HepG2 (cell line): Measurements from ENCODE around the gene PLCL2.

Experiments
- BHLHE40 ChIP-seq: IDR thresholded peaks from 2 replicates; pipeline ENCODE4 v1.6.1; 2011; ENCODE audit warnings: low read length, improper control_type of control experiment
- BORCS8-MEF2B ChIP-seq: sonication (generic); formaldehyde crosslinking; IDR thresholded peaks from 2 replicates; pipeline ENCODE4 v1.8.0; 2022; ENCODE audit warnings: mild to moderate bottlenecking, missing genetic modification reagents
- POLR2AphosphoS5 ChIP-seq: IDR thresholded peaks from 2 replicates; pipeline ENCODE4 v1.6.1; 2012; ENCODE audit warnings: low read depth, low read length

- TF ChIP-seq BORCS8-MEF2B (CRISPR knock-in tag) = no peak
- TF ChIP-seq BHLHE40 = no peak
- TF ChIP-seq POLR2AphosphoS5 = no peak
These were observed 51.5 kb downstream of the PLCL2 start for GRCh38 chr3:16936233-16936632.
